ENCODE results near the gene CDC23.

Gene CDC23

GRCh38 chr5:138234651-138235050, 21.5 kb upstream of the CDC23 start:
- Histone ChIP-seq H4K8ac (ENCODE audit: low read depth, low read length) (no peak overlapping the region), H3K79me1 (ENCODE audit: low read length) (no peaks in the 10 kb centered on the region), H4K91ac (ENCODE audit: low read depth, low read length) (no peak overlapping the region), H3K18ac (ENCODE audit: low read length) (no peak overlapping the region), H3K79me2 (ENCODE audit: control insufficient read depth, insufficient read depth, low read length, poor library complexity) (no peaks in the 10 kb centered on the region), H3K4me1 (ENCODE audit: control insufficient read depth in 1 of 2, insufficient read depth in 2 of 2, low read length in 2 of 2) (no peaks in the 10 kb centered on the region), H2AK5ac (ENCODE audit: low read length) (no peak overlapping the region), H3K23ac (ENCODE audit: low read length) (no peak overlapping the region), H3K4me2 (ENCODE audit: low read length) (no peak overlapping the region), H2BK120ac (ENCODE audit: insufficient read depth, low read length, poor library complexity) (no peak overlapping the region), H3K4ac (ENCODE audit: low read depth, low read length) (no peak overlapping the region), H3K27me3 (ENCODE audit: insufficient read depth, low read length) (peaks cover 6% of the 10 kb centered on the region), H3K36me3 (ENCODE audit: control insufficient read depth in 1 of 2, insufficient read depth in 2 of 2, low read length in 2 of 2) (no peaks in the 10 kb centered on the region), H3K4me3 (ENCODE audit: low read depth, low read length) (no peak overlapping the region), H2BK5ac (ENCODE audit: low read depth, low read length, poor library complexity) (no peak overlapping the region), H2BK12ac (ENCODE audit: low read length) (no peak overlapping the region), H4K12ac (ENCODE audit: low read depth, low read length) (no peak overlapping the region), H3K9me3 (ENCODE audit: insufficient read depth, low read depth, low read length) (no peaks in the 10 kb centered on the region), H3K27ac (ENCODE audit: low read depth, low read length) (no peak overlapping the region), H3K14ac (ENCODE audit: low read length) (no peak overlapping the region), H3K9ac (ENCODE audit: low read length) (no peak overlapping the region), H2AFZ (ENCODE audit: insufficient read depth, low read length, poor library complexity) (no peak overlapping the region)
- DNase-seq = no peak
- no CpG with 5 or more reads among the region's 2 CpGs for WGBS (ENCODE audit: extremely low coverage, insufficient coverage, insufficient read length)

- H2BK12ac ChIP-seq (ENCODE audit: low read length) = no peak overlapping the region
- no peak overlapping the region for H3K4ac ChIP-seq (ENCODE audit: low read depth, low read length)
- no peaks in the 10 kb centered on the region for H3K79me2 ChIP-seq (ENCODE audit: control insufficient read depth, insufficient read depth, low read length, poor library complexity)
- H2BK120ac ChIP-seq (ENCODE audit: insufficient read depth, low read length, poor library complexity) = no peak overlapping the region
- no peak overlapping the region for H4K12ac ChIP-seq (ENCODE audit: low read depth, low read length)
- no peak for DNase-seq
- no peak overlapping the region for H2AK5ac ChIP-seq (ENCODE audit: low read length)
- H3K23ac ChIP-seq (ENCODE audit: low read length) = no peak overlapping the region
- no peak overlapping the region for H2BK5ac ChIP-seq (ENCODE audit: low read depth, low read length, poor library complexity)
- no peak overlapping the region for H2AFZ ChIP-seq (ENCODE audit: insufficient read depth, low read length, poor library complexity)
- no peak overlapping the region for H3K4me2 ChIP-seq (ENCODE audit: low read length)
- H3K14ac ChIP-seq (ENCODE audit: low read length) = no peak overlapping the region
- H3K36me3 ChIP-seq (ENCODE audit: control insufficient read depth in 1 of 2, insufficient read depth in 2 of 2, low read length in 2 of 2) = no peaks in the 10 kb centered on the region
- H3K27ac ChIP-seq (ENCODE audit: low read depth, low read length) = no peak overlapping the region
- H3K9me3 ChIP-seq (ENCODE audit: insufficient read depth, low read depth, low read length) = no peaks in the 10 kb centered on the region
- no peak overlapping the region for H3K4me3 ChIP-seq (ENCODE audit: low read depth, low read length)
- H3K9ac ChIP-seq (ENCODE audit: low read length) = no peak overlapping the region
- no peaks in the 10 kb centered on the region for H3K27me3 ChIP-seq (ENCODE audit: insufficient read depth, low read length)
- no peaks in the 10 kb centered on the region for H3K79me1 ChIP-seq (ENCODE audit: low read length)
- H3K4me1 ChIP-seq (ENCODE audit: control insufficient read depth in 1 of 2, insufficient read depth in 2 of 2, low read length in 2 of 2) = no peaks in the 10 kb centered on the region
- H3K18ac ChIP-seq (ENCODE audit: low read length) = no peak overlapping the region
- no peak overlapping the region for H4K91ac ChIP-seq (ENCODE audit: low read depth, low read length)
- no CpG with 5 or more reads among the region's 2 CpGs for WGBS (ENCODE audit: extremely low coverage, insufficient coverage, insufficient read length)
- no peak overlapping the region for H4K8ac ChIP-seq (ENCODE audit: low read depth, low read length)
Measured at GRCh38 chr5:138233280-138233679, 20.2 kb upstream of the CDC23 start.

GRCh38 chr5:138230981-138231589, 18.0 kb upstream of the CDC23 start:
- Histone ChIP-seq H4K8ac (ENCODE audit: low read depth, low read length) (no peak overlapping the region), H2BK120ac (ENCODE audit: insufficient read depth, low read length, poor library complexity) (no peak overlapping the region)
- WGBS (ENCODE audit: extremely low coverage, insufficient coverage, insufficient read length) = no CpG with 5 or more reads among the region's 7 CpGs

GRCh38 chr5:138230261-138230660, 17.1 kb upstream of the CDC23 start:
- Histone ChIP-seq H4K12ac (ENCODE audit: low read depth, low read length) (no peak overlapping the region), H3K79me2 (ENCODE audit: control insufficient read depth, insufficient read depth, low read length, poor library complexity) (no peaks in the 10 kb centered on the region), H3K4ac (ENCODE audit: low read depth, low read length) (no peak overlapping the region), H3K27me3 (ENCODE audit: insufficient read depth, low read length) (no peaks in the 10 kb centered on the region), H2AK5ac (ENCODE audit: low read length) (no peak overlapping the region), H3K18ac (ENCODE audit: low read length) (no peak overlapping the region), H3K23ac (ENCODE audit: low read length) (no peak overlapping the region), H3K4me1 (ENCODE audit: control insufficient read depth in 1 of 2, insufficient read depth in 2 of 2, low read length in 2 of 2) (no peaks in the 10 kb centered on the region), H3K27ac (ENCODE audit: low read depth, low read length) (no peak overlapping the region), H4K91ac (ENCODE audit: low read depth, low read length) (no peak overlapping the region), H2BK120ac (ENCODE audit: insufficient read depth, low read length, poor library complexity) (no peak overlapping the region), H3K4me2 (ENCODE audit: low read length) (no peak overlapping the region), H3K14ac (ENCODE audit: low read length) (no peak overlapping the region), H3K9ac (ENCODE audit: low read length) (no peak overlapping the region), H4K8ac (ENCODE audit: low read depth, low read length) (no peak overlapping the region), H3K79me1 (ENCODE audit: low read length) (no peaks in the 10 kb centered on the region), H3K36me3 (ENCODE audit: control insufficient read depth in 1 of 2, insufficient read depth in 2 of 2, low read length in 2 of 2) (no peaks in the 10 kb centered on the region), H2BK12ac (ENCODE audit: low read length) (no peak overlapping the region), H2BK5ac (ENCODE audit: low read depth, low read length, poor library complexity) (no peak overlapping the region), H3K4me3 (ENCODE audit: low read depth, low read length) (no peak overlapping the region), H2AFZ (ENCODE audit: insufficient read depth, low read length, poor library complexity) (no peak overlapping the region), H3K9me3 (ENCODE audit: insufficient read depth, low read depth, low read length) (no peaks in the 10 kb centered on the region)
- DNase-seq = peak; percentile 63 to 72

More at GRCh38 chr5:138230981-138231589, 18.0 kb upstream of the CDC23 start:
- H3K4ac ChIP-seq (ENCODE audit: low read depth, low read length) = no peak overlapping the region
- no peak overlapping the region for H4K91ac ChIP-seq (ENCODE audit: low read depth, low read length)
- no peaks in the 10 kb centered on the region for H3K27me3 ChIP-seq (ENCODE audit: insufficient read depth, low read length)
- no peak overlapping the region for H3K27ac ChIP-seq (ENCODE audit: low read depth, low read length)
- DNase-seq = peak; percentile 10 to 44
- no peak overlapping the region for H3K23ac ChIP-seq (ENCODE audit: low read length)
- H3K18ac ChIP-seq (ENCODE audit: low read length) = no peak overlapping the region
- no peak overlapping the region for H2AFZ ChIP-seq (ENCODE audit: insufficient read depth, low read length, poor library complexity)
- H2AK5ac ChIP-seq (ENCODE audit: low read length) = no peak overlapping the region
- no peak overlapping the region for H2BK12ac ChIP-seq (ENCODE audit: low read length)
- H3K4me2 ChIP-seq (ENCODE audit: low read length) = no peak overlapping the region
- no peaks in the 10 kb centered on the region for H3K4me1 ChIP-seq (ENCODE audit: control insufficient read depth in 1 of 2, insufficient read depth in 2 of 2, low read length in 2 of 2)
- no peaks in the 10 kb centered on the region for H3K79me1 ChIP-seq (ENCODE audit: low read length)
- H3K9me3 ChIP-seq (ENCODE audit: insufficient read depth, low read depth, low read length) = no peaks in the 10 kb centered on the region
- no peaks in the 10 kb centered on the region for H3K36me3 ChIP-seq (ENCODE audit: control insufficient read depth in 1 of 2, insufficient read depth in 2 of 2, low read length in 2 of 2)
- H4K12ac ChIP-seq (ENCODE audit: low read depth, low read length) = no peak overlapping the region
- no peak overlapping the region for H2BK5ac ChIP-seq (ENCODE audit: low read depth, low read length, poor library complexity)
- H3K79me2 ChIP-seq (ENCODE audit: control insufficient read depth, insufficient read depth, low read length, poor library complexity) = no peaks in the 10 kb centered on the region
- no peak overlapping the region for H3K14ac ChIP-seq (ENCODE audit: low read length)
- H3K9ac ChIP-seq (ENCODE audit: low read length) = no peak overlapping the region
- H3K4me3 ChIP-seq (ENCODE audit: low read depth, low read length) = no peak overlapping the region

Measured in trophoblast cell (in vitro differentiated cells and primary cell).